Neural progenitor cell (in vitro differentiated cells): ENCODE results near the gene ATXN3L.

Experiments
- EZH2 ChIP-seq: fragments of 200-600 bp; sonication (generic); IDR thresholded peaks from 2 replicates; pipeline ENCODE4 v1.6.1; 2017; ENCODE audit warnings: antibody characterized with exemption, mild to moderate bottlenecking, moderate library complexity
- EZH2phosphoT487 ChIP-seq: fragments of 200-600 bp; sonication (generic); IDR thresholded peaks from 2 replicates; pipeline ENCODE4 v1.6.1; 2017; ENCODE audit warnings: antibody characterized with exemption
- TF ChIP-seq, protein P1 (sequence below): fragments of 200-600 bp; sonication (generic); IDR thresholded peaks from 2 replicates; pipeline ENCODE4 v1.5.1; 2017; ENCODE audit warnings: antibody characterized with exemption, mild to moderate bottlenecking

DNA sequence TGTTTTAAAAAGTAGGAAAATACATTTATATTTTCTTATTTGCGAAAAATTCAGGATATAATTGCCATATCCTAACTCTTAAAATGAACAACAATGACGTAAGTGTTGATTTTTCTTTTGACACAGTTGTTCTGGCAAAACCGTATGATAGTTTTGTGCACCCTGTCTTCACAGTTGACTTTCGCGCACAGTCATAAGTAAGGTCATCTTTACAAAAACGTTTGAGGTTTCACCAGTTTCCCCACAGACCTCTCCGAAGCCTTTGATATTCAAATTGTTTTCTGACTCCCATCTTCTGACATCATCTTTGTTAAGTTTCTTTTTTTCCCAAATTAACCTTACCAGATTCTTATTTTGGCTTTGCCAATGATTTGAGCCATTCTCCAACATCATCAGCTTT, 48.1 kb upstream of the ATXN3L start:
- TF ChIP-seq, protein P1, sequence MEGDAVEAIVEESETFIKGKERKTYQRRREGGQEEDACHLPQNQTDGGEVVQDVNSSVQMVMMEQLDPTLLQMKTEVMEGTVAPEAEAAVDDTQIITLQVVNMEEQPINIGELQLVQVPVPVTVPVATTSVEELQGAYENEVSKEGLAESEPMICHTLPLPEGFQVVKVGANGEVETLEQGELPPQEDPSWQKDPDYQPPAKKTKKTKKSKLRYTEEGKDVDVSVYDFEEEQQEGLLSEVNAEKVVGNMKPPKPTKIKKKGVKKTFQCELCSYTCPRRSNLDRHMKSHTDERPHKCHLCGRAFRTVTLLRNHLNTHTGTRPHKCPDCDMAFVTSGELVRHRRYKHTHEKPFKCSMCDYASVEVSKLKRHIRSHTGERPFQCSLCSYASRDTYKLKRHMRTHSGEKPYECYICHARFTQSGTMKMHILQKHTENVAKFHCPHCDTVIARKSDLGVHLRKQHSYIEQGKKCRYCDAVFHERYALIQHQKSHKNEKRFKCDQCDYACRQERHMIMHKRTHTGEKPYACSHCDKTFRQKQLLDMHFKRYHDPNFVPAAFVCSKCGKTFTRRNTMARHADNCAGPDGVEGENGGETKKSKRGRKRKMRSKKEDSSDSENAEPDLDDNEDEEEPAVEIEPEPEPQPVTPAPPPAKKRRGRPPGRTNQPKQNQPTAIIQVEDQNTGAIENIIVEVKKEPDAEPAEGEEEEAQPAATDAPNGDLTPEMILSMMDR, result no peak
- TF ChIP-seq EZH2phosphoT487 (no peak), EZH2 (no peak)
